SKM-1 treated with dmso at 0.1 percent for 144 hours (cell line): ENCODE data around the gene DNAH2.
"Not testable (repeated sequence)": the region's sequence is repeated elsewhere in the genome, so short reads cannot be mapped to it uniquely, and the experiment has no call there.

Source experiments
- DNase-seq: peaks from one replicate; lab custom pipeline; 2025; ENCODE audit not compliant: unreplicated experiment; lab: John Stamatoyannopoulos, UW

Gene DNAH2

DNA sequence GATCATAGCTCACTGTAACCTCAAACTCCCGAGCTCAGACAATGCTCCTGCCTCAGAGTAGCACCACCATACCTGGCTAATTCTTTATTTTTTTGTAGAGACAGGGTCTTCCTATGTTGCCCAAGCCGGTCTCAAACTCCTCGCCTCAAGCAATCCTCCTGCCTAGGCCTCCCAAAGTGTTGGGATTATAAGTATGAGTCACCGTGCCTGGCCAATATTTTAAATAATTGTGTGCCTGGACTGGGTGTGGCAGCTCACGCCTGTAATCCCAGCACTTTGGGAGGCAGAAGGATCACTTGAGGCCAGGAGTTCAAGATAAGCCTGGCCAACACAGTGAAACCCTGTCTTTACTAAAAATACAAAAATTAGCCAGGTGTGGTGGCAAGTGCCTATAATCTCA, 146.8 kb downstream of the DNAH2 start:
- not testable (repeated sequence) for DNase-seq

- no peak for DNase-seq
These were observed 147.6 kb downstream of the DNAH2 start for GRCh38 chr17:7864995-7865650.

- peak; percentile 46 for DNase-seq
These were observed 150.4 kb downstream of the DNAH2 start for GRCh38 chr17:7867881-7868329.

GRCh38 chr17:7873051-7873450, 155.5 kb downstream of the DNAH2 start:
- DNase-seq: no peak

GRCh38 chr17:7875804-7876370, 158.3 kb downstream of the DNAH2 start:
- DNase-seq: no peak

- no peak for DNase-seq
These were observed 160.7 kb downstream of the DNAH2 start for GRCh38 chr17:7878234-7878633.

DNA sequence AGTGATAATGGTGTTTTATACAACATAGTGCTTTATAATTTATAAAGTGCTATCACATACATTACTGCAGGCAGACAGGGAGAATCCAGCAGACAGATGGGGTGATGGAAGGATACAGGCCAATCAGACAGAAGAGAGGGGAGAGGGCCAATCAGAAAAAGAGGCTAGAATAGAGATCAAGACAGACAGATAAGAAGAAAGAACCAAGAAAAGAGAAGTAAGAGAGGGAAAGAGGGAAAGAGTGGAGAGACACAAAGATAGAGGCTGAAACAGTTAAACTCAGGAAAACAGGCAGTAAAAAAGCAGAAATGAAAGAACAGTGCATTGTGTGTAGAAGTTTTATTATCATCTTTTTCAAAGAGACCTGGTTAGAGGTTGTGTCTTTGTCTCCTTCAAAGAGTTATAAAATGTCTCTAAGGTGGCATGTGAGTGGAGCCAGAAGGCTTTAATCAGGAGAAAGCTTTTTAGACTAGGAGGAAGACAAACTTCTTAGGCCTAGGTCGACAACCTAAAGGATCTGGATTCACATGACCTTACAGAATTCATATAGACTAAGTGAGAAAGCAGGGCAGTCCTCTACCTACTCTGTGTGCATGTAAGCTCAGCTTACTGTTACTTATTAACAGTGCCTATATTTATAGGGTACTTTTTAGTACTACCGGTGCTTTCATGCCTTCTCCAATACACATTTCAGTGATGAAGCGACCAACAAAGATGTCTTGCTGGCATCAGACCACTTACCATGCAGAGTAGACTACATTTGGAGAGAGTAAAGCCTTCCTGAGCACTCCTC, 162.7 kb downstream of the DNAH2 start:
- no peak for DNase-seq

GRCh38 chr17:7881276-7882054, 163.9 kb downstream of the DNAH2 start:
- no peak for DNase-seq

DNA sequence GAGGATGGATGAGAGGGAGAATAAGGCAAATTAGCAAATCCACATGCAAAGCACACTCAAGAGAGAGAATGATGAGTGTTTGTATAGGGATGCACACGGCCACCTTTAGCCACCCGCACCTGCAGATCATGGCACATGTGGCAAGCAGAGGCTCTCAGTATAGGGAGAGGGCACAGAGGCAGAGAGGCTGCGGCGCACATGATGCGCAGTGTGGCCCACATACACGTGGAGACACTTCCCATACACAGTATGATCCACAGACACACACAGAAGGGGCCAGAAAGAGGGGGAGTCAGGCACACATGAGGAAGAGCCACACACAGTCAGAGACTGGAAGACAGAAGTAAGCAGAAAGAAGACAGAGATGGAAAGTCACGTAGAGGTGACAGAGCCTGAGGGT, 164.5 kb downstream of the DNAH2 start:
- DNase-seq: no peak

GRCh38 chr17:7882629-7883028, 165.1 kb downstream of the DNAH2 start:
- no peak for DNase-seq
